HG02623 (cell line): ENCODE results near the gene LRRC1.
"Not testable (repeated sequence)": the region's sequence is repeated elsewhere in the genome, so short reads cannot be mapped to it uniquely, and the experiment has no call there.

Experiments used
- ATAC-seq: cut with Tn5 transposase; IDR thresholded peaks from one replicate; pipeline ENCODE4 v1.9.1; 2021; ENCODE audit warnings: moderate library complexity; ENCODE audit not compliant: unreplicated experiment

Gene LRRC1

GRCh38 chr6:53794720-53795339, at the start of gene LRRC1:
TSS of gene LRRC1 (plus strand) at chr6:53795005. CDS start at chr6:53795257, 252 bp downstream.
- peak; percentile 65 for ATAC-seq

DNA sequence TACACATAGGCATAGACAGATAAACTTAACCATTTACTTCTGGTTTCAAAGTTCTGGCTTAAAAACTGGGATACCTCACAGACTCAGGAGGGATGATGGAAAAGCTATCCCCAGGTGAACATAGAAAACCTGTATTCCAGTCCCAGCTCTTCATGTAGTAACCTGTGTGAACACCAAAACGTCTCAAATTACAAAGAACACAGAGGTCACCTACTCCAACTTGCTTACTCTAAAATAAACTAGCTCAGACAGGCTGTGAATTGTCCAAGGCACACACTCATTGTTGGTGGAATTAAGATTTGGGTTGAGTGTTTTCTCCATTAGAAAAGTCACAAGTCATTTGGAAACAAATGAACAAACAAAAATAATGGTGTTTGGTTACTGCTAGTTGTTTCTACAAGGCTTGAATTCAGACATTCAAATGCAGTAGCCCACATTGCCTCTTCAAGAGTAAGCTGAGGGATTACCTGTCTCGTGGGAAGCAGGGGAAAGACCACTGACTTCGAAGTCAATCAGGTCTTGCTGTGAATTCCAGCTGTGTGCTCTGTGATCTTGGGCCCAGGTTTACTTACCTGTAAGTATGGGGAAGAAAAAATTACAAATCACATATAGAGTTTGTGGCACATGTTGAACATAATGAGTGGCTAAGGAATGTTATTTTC, 48.2 kb upstream of the LRRC1 start:
- no peak for ATAC-seq

- no peak for ATAC-seq
These were observed 44.7 kb upstream of the LRRC1 start for GRCh38 chr6:53750052-53750650.

DNA sequence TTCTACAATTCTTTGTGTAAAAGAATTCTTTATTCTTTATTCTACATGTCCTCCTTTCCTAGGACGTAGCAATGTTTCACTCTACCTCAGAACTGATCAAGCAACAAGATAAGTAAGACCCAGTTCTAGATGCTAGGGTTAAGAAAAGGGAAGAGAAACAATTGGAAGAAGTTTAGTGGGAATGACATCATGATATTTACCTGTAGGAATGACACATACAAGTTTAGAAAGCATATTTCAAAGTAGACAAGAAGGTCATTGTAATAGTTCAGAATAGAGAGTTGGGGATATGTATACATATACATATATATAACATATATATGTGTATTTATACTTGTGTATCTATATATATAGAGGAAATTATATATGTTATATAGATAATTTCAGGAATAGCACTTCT, 43.4 kb upstream of the LRRC1 start:
- ATAC-seq: no peak

DNA sequence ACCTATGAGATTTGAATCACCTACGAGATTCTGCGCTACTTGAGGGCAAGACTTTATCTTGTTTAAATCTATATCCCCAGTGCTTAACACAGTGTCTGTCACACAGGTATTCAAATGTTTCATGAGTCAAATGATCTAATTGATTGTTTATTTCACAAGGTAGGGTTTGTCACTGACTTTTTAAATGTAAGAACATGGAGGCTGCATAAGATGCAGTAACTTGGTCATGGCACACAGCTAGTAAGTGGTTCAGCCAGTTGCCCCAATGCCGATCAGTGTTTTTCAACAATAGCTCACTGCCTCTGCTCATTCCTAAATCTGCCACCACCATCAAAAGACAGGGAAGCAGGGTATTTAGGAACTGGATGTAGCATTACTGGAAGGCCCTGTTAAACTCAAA, 42.4 kb upstream of the LRRC1 start:
- ATAC-seq: no peak

DNA sequence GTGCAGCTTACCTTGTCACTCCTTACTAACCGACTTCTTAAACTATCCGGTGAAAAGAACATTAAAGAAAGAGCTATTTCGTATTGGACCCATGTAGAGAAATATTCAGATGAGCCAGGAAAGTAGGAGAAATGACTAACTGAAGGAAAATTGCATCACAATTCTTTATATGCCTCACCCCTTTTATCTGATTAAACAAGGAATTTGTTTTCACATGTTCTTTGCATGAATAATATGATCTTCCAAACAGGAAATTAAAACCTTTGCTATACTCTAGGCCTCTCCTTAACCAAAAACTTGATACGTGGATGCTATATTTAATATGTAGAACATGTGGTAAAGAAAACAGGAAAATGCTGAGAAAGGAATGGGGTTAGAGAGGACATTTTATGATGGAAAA, 41.9 kb upstream of the LRRC1 start:
- no peak for ATAC-seq

GRCh38 chr6:53754330-53754729, 40.5 kb upstream of the LRRC1 start:
- no peak for ATAC-seq

DNA sequence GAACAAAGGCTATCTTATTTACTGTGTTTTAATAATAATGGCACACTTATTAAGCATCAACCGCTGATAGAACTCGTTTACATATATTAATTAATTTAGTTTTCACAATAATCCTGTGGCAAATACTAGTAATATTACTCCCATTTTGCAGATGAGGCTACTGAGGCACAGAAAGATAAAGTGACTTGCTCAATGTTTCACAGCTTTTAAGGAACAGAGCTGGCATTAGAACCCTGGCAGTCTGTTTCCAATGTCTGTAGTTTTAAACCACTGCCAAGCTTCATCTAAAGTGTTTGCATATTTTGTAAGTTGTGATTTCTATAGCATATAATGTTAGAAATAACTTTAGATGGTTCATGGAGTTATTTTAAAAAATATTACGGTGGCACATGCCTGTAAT, 38.4 kb upstream of the LRRC1 start:
- ATAC-seq: no peak

DNA sequence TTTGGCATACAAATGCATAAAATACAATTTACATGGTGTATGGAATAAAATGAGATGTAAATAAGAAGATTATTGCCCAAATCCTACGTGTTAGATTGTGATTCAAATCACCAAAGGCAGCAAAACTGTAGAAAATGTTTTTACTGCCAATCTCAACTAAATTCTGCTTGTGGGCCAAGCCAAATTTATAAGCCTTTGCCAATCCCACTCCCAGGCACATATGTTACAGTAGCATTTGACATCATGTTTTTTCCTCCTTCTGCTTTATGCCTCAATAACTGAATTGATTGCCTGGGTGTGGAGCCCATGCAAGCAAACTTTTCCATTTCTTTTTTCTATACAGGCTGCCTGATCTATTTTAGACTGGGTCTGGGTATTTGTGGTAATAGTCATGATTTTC, 36.3 kb upstream of the LRRC1 start:
- ATAC-seq: no peak

- ATAC-seq: no peak
These were observed 33.8 kb upstream of the LRRC1 start for GRCh38 chr6:53761036-53761435.

DNA sequence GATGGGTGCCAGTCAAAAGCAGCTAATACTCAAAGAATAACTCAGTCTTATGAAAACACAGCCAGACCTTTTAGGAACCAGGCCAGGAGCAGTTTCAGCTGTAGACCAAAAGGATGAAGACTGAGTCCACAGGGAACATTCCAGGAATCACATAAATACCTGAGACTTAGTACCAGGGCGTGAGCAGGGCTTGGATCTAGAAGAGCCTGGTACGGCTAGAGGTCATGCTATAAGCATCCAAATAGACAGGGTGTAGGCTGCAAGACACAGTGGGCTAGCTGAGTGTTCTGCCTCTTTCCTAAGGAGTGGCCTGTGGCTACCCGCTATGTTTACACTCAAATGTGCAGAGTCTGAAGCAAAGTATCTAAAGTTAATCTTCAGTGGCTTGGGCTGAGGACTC, 29.5 kb upstream of the LRRC1 start:
- ATAC-seq: no peak

DNA sequence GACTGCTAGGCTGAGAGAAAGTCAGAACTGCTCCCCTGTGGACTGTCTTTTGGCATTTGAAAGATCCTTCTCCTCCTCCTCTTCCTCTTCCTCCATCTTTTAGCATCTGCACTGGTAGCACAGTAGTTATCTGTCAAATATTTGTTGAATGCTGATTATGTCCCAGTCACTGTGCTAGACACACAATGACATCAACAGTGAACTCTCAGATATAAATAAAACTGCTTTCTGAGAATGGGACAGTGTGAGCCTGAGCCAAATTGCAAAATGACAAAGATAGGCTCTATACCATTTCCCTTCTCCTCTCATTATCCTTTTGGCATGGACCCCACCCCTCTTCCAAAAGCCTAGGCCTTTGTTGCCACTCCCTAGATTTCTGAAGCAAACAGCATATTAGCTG, 27.9 kb upstream of the LRRC1 start:
- ATAC-seq: no peak

- ATAC-seq: no peak
These were observed 26.9 kb upstream of the LRRC1 start for GRCh38 chr6:53767941-53768340.

GRCh38 chr6:53768636-53769035, 26.2 kb upstream of the LRRC1 start:
- no peak for ATAC-seq

GRCh38 chr6:53770780-53771249, 24.0 kb upstream of the LRRC1 start:
- ATAC-seq: no peak

GRCh38 chr6:53771785-53772624, 22.8 kb upstream of the LRRC1 start:
- no peak for ATAC-seq

DNA sequence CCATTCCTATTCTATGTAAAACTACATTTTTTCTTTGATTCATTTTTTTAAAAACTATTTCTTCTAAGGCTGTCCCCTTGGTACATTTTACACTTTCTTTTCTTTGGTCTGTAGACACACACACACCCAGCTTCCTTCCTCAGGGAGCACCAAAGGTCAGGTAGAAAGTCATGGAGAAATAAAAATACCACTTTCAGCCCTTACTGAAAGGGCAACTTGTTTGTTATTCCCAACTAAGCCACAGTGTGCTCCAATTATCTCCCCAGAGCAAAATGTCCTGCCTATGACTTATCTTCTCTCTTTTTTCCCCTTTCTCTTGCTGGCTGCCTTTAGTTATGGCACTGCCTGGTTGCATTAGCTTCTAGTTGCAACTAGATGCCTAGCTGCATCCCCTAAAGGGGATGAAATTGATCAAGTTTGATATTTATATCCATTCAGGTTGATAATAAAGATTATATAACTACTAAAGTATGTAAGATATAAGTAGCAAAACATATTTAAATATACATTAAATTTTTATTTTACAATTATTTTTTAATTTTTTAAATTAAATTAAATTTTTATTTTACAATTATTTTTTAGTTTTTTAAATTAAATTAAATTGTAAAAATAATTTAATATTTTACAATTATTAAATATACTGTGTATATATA, 21.6 kb upstream of the LRRC1 start:
- ATAC-seq: no peak

DNA sequence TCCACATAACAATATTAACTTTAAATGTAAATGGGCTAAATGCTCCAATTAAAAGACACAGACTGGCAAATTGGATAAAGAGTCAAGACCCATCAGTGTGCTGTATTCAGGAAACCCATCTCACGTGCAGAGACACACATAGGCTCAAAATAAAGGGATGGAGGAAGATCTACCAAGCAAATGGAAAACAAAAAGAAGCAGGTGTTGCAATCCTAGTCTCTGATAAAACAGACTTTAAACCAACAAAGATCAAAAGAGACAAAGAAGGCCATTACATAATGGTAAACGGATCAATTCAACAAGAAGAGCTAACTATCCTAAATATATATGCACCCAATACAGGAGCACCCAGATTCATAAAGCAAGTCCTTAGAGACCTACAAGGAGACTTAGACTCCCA, 18.7 kb upstream of the LRRC1 start:
- ATAC-seq: not testable (repeated sequence)

DNA sequence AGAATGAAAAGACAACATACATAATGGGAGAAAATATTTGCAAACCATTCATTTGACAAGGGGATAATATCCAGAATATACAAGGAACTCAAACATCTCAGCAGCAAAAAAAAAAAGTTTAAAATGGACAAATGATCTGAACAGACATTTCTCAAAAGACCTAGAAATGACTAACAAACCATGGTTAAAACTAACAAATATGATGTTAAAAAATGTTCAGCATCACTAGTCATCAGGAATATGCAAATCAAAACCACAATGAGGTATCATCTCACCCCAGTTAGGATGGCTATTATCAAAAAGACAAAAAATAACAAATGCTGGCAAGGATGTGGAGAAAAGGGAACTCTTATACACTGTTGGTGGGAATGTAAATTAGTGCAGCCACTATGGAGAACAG, 9.8 kb upstream of the LRRC1 start:
- not testable (repeated sequence) for ATAC-seq

GRCh38 chr6:53786832-53787231, 8.0 kb upstream of the LRRC1 start:
- ATAC-seq: no peak

DNA sequence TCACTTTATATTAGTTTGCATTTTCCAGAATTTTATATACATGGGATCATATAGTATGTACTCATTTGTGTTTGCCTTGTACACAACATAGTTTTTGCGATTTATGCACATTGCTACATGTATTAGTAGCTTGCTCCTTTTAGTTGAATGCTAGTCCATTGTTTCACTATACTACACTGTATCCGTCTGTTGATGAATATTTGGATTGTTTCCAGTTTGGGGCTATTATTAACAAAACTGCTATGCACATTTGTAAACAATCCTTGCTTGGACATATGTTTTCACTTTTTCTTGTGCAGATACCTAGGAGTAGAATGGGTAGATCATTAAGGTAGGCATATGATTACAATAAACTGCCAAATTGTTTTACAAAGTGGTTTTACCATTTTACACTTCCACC, 3.9 kb upstream of the LRRC1 start:
- ATAC-seq: no peak
